C4-2B (cell line): ENCODE data around the gene ZC3H7A.
A peak's percentile ranks its signal among the peaks of the same experiment; 100 is the strongest.

Experiments
- H3K27ac ChIP-seq: fragments of 450-650 bp; 2 replicates; pipeline ENCODE4 v1.5.1; 2017
- ZFX ChIP-seq: fragments of 450-650 bp; IDR thresholded peaks from 2 replicates; pipeline ENCODE4 v1.6.1; 2017
- TF ChIP-seq, protein P1 (sequence below): fragments of 450-650 bp; conservative IDR thresholded peaks from 2 replicates; pipeline ENCODE4 v1.5.1; 2017; ENCODE audit warnings: mild to moderate bottlenecking

ZC3H7A gene

DNA sequence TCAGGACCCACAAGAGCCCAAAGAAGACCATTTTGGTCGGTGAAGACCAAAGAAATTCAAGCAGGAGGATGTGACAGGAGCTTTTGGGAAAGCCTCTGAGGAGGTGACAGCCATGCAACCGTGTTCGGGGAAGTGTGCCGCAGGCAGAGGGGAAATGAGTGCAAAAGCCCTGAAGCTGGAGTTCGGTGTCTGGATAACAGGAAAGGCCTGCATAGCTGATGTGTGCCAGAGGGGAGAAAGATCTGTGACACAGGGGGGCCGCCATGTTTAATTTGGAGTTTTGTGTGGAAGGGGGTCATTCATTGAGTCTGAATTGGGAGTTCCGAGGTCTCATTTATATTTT, 870 bp upstream of the ZC3H7A start:
- TF ChIP-seq, protein P1, sequence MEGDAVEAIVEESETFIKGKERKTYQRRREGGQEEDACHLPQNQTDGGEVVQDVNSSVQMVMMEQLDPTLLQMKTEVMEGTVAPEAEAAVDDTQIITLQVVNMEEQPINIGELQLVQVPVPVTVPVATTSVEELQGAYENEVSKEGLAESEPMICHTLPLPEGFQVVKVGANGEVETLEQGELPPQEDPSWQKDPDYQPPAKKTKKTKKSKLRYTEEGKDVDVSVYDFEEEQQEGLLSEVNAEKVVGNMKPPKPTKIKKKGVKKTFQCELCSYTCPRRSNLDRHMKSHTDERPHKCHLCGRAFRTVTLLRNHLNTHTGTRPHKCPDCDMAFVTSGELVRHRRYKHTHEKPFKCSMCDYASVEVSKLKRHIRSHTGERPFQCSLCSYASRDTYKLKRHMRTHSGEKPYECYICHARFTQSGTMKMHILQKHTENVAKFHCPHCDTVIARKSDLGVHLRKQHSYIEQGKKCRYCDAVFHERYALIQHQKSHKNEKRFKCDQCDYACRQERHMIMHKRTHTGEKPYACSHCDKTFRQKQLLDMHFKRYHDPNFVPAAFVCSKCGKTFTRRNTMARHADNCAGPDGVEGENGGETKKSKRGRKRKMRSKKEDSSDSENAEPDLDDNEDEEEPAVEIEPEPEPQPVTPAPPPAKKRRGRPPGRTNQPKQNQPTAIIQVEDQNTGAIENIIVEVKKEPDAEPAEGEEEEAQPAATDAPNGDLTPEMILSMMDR: no peak
- TF ChIP-seq ZFX: no peak
- peak overlapping the region; percentile 97 for H3K27ac ChIP-seq

DNA sequence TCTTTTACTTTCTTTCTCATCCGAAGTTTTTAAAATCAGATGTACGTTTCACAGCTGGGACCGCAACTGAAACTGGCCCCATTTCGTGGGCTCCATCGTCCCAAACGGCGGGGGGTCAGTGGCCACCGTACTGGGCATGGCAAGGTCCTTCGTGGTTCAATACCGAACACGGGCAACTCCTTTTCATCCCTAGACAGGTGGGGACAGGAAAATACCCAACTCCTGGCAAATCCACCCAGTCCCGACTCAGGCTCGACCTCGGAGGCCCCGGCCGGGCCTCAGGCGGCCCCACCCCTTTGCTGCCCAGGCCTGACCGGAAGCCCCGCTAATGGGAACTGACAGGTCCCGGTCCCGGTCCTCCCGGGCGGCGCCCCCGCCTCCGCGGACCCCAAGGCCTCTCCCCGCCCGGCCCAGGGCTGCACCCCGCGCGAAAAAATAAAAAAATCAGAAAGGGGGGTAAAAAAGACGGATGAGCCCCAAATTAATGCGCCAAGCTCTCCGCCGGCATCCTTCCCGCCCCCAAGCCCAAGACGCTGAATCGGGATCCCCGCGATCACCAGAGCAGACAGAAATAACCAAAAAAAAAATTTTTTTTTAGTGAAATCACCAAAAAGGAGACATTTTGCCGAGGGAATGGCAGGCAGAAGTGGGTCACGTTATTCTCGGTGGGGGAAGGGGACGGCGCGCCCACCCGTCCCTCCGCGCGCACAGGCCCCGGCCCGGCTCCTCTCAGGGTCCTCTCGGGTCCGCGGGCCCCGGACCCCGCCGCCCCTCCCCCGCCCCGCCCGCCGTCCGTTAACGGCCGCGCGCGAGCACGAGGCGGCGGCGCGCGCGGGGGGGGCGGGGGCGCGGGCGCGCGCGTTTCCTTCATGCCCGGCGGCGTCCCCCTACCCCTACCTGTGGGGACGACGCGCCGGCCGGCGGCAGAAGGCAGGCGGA, 562 bp downstream of the ZC3H7A start:
- TF ChIP-seq, protein P1: 0 out of 2 replicates have a peak, but pooled peaks have one; percentile 69
- TF ChIP-seq ZFX: no peak
- peak overlapping the region; percentile 97 for H3K27ac ChIP-seq

DNA sequence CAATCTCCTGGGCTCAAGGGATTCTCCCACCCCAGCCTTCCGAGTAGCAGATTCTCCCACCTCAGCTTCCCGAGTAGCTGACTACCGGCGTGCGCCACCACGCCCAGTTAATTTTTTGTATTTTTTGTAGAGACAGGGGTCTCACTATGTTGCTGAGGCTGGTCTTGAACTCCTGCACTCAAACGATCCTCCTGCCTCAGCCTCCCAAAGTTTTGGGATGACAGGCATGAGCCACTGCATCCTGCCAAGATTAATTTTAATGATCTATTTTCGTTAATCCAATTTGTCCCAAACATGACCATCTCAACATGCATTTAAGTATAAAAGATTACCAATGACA, 1.2 kb downstream of the ZC3H7A start:
- TF ChIP-seq, protein P1: no peak
- no peak for TF ChIP-seq ZFX

DNA sequence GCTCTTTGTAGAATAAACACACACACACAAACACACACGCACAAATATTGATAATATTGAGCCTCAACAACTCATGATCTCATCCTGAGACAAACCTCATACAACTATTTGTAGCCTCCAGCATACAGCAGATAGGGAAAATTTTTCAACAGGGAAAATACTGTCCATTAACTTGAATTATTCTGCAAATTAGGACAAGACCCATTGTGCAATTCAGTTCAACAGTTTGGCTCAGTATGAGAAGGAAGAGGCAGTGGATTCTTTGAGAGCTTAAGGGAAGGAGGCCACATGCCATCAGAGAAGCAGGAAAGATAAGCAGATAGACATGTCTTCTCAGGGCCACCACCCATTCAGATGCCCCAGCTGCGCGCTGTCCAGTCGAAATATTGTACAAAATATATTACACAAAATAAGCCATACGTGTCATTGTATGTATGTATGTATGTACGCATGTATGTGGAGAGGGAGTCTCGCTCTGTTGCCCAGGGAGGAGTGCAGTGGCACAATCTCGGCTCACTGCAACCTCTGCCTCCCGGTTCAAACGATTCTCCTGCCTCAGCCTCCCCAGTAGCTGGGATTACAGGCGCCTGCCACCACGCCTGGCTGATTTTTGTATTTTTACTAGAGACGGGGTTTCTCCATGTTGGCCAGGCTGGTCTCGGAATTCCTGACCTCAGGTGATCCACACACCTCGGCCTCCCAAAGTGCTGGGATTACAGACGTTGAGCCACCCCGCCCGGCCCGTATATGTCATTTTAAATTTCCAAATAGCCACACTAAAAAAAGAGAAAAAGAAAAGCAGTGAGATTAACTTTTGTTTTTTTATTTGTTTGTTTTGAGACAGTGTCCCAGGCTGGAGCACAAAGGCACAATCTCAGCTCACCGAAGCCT, 1.8 kb downstream of the ZC3H7A start:
- H3K27ac ChIP-seq: peak overlapping the region; percentile 97; the same call in 1 of the 2 replicates
- TF ChIP-seq, protein P1: no peak
- no peak for TF ChIP-seq ZFX

More for the DNA sequence above, 1.2 kb downstream of the ZC3H7A start:
- peak overlapping the region; percentile 97 for H3K27ac ChIP-seq

DNA sequence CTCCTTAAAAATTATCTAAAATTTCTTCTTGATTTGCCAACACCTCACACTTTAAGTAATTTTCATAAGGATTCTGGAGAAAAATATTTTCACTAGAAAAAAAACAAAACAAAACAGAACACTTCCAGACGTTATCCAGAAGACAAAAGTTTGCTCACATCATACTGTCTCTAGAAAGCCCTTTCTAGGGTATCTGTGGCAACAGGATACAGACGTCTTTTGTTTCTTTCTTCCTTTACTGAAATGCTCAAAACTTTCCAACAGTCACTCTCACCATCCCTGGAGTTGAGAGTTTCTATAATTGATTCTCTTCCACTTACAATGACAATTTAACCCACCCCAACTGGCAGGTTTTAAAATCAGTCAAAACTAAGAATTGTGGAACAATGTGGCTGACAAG, 2.6 kb downstream of the ZC3H7A start:
- TF ChIP-seq ZFX: no peak
- TF ChIP-seq, protein P1: no peak
- H3K27ac ChIP-seq: no peak overlapping the region

DNA sequence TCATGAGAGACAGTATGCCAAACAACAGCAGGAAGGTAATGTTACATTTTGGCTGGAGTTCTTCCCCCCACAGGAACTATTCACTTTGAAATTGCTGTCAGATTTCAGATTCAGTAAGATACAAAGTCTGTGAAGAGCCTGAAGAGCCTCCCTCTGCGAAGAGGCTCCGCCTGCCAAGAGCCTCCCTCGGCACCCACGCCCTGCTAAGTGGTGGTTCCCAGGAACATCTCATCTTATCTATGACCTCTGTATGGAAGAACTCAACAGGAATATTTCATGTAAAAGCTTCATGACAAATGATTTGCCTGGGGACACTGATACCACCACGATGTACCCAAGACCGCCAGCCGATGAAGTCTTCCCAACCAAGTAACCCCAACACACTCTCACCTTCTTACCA, 3.2 kb downstream of the ZC3H7A start:
- TF ChIP-seq, protein P1: no peak
- no peak for TF ChIP-seq ZFX
- H3K27ac ChIP-seq: no peak overlapping the region
